ENCODE data around the gene ASTN2.

GRCh38 chr9:117453737-117454136 is 38.9 kb upstream of the ASTN2 start:
- TF ChIP-seq EGR1 (IDR thresholded peaks at IDR 0.05; ENCODE audit: low read depth in 2 of 2): no peak
- no peak for TF ChIP-seq REST (IDR thresholded peaks at IDR 0.05)
- TF ChIP-seq, protein P1, sequence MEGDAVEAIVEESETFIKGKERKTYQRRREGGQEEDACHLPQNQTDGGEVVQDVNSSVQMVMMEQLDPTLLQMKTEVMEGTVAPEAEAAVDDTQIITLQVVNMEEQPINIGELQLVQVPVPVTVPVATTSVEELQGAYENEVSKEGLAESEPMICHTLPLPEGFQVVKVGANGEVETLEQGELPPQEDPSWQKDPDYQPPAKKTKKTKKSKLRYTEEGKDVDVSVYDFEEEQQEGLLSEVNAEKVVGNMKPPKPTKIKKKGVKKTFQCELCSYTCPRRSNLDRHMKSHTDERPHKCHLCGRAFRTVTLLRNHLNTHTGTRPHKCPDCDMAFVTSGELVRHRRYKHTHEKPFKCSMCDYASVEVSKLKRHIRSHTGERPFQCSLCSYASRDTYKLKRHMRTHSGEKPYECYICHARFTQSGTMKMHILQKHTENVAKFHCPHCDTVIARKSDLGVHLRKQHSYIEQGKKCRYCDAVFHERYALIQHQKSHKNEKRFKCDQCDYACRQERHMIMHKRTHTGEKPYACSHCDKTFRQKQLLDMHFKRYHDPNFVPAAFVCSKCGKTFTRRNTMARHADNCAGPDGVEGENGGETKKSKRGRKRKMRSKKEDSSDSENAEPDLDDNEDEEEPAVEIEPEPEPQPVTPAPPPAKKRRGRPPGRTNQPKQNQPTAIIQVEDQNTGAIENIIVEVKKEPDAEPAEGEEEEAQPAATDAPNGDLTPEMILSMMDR (IDR thresholded peaks at IDR 0.05; ENCODE audit: low read depth, low read length, missing input control): no peak
- TF ChIP-seq YY1 (IDR thresholded peaks at IDR 0.05): no peak
- no peak for TF ChIP-seq JUND (IDR thresholded peaks at IDR 0.05)
- no peak for TF ChIP-seq GABPA (IDR thresholded peaks at IDR 0.05 in 1 of 2, conservative IDR thresholded peaks at IDR 0.05 in 1 of 2)

All from liver (tissue), 3 donors.